HG02610 (cell line): ENCODE measurements around the gene PRPF8.
"Not testable (repeated sequence)": the region's sequence is repeated elsewhere in the genome, so short reads cannot be mapped to it uniquely, and the experiment has no call there.

ENCODE experiments used
- ATAC-seq: cut with Tn5 transposase; IDR thresholded peaks from one replicate; pipeline ENCODE4 v1.9.1; 2021; ENCODE audit warnings: mild to moderate bottlenecking, moderate library complexity; ENCODE audit not compliant: unreplicated experiment

PRPF8 gene

GRCh38 chr17:1684378-1685189 is at the start of gene PRPF8:
Gene PRPF8, minus strand, starts transcription at chr17:1684867. Its CDS starts 296 bp downstream, at chr17:1684571.
- ATAC-seq, result peak; percentile 95

GRCh38 chr17:1733759-1734158 is 49.1 kb upstream of the PRPF8 start:
- no peak for ATAC-seq

GRCh38 chr17:1732833-1733321 is 48.2 kb upstream of the PRPF8 start:
- ATAC-seq, result no peak

- no peak for ATAC-seq
Observed at GRCh38 chr17:1732241-1732832, 47.7 kb upstream of the PRPF8 start.

- ATAC-seq, result no peak
Observed at GRCh38 chr17:1731194-1731506, 46.5 kb upstream of the PRPF8 start.

GRCh38 chr17:1730326-1731193 is 45.9 kb upstream of the PRPF8 start:
- ATAC-seq, result no peak

- ATAC-seq, result no peak
Observed at GRCh38 chr17:1729966-1730325, 45.3 kb upstream of the PRPF8 start.

GRCh38 chr17:1727876-1728630 is 43.4 kb upstream of the PRPF8 start:
- no peak for ATAC-seq

GRCh38 chr17:1727258-1727789 is 42.7 kb upstream of the PRPF8 start:
- ATAC-seq, result no peak

- ATAC-seq, result no peak
Observed at GRCh38 chr17:1726626-1727257, 42.1 kb upstream of the PRPF8 start.

- ATAC-seq, result no peak
Observed at GRCh38 chr17:1725642-1726511, 41.2 kb upstream of the PRPF8 start.

GRCh38 chr17:1724869-1725641 is 40.4 kb upstream of the PRPF8 start:
- ATAC-seq, result peak; percentile 24

GRCh38 chr17:1724351-1724868 is 39.7 kb upstream of the PRPF8 start, which contains the start of gene WDR81:
Gene WDR81, plus strand, starts transcription at chr17:1724704. Its CDS starts 256 bp downstream, at chr17:1724960.
- peak; percentile 45 for ATAC-seq

- not testable (repeated sequence) for ATAC-seq
Observed at GRCh38 chr17:1722022-1722421, 37.4 kb upstream of the PRPF8 start.

- ATAC-seq, result no peak
Observed at GRCh38 chr17:1720856-1721386, 36.3 kb upstream of the PRPF8 start.

GRCh38 chr17:1718362-1719165 is 33.9 kb upstream of the PRPF8 start:
- ATAC-seq, result no peak
